Activated CD8-positive, alpha-beta T cell treated with anti-CD3 and anti-CD28 coated beads for 36 hours (primary cell): ENCODE data around the gene MATCAP1. TPM values are rescaled to one million over a fixed set of nuclear protein-coding genes. Genes with fewer than 3 reads are reported as not detected.

ENCODE experiments used
- ATAC-seq: fragments of 200-7000 bp; cut with Tn5 transposase; one replicate; pipeline ENCODE4 v1.10.0; 2021; ENCODE audit warnings: mild to moderate bottlenecking, moderate library complexity
- CTCF ChIA-PET: fragments of 350-600 bp; sonication (Branson Sonifier 250); formaldehyde crosslinking; loops from one replicate; lab custom pipeline; 2021; ENCODE audit warnings: antibody characterized with exemption; lab: Charles Lee
- POLR2A ChIA-PET: fragments of 350-600 bp; sonication (Branson Sonifier 250); formaldehyde crosslinking; loops from one replicate; lab custom pipeline; 2021; ENCODE audit warnings: antibody characterized with exemption; lab: Charles Lee
- DNase-seq: peaks from one replicate; pipeline ENCODE4 v3.0.0-alpha.2; 2020
- H3K27ac Mint-ChIP-seq: one replicate; pipeline ENCODE4 v1.8.0; 2021; ENCODE audit warnings: mild to moderate bottlenecking, mixed read lengths
- H3K27me3 Mint-ChIP-seq: one replicate; pipeline ENCODE4 v1.8.0; 2021; ENCODE audit warnings: mixed read lengths
- H3K36me3 Mint-ChIP-seq: one replicate; pipeline ENCODE4 v1.8.0; 2021; ENCODE audit warnings: low read depth, mixed read lengths
- H3K4me1 Mint-ChIP-seq: one replicate; pipeline ENCODE4 v1.8.0; 2021; ENCODE audit warnings: low read depth, mixed read lengths
- H3K4me3 Mint-ChIP-seq: one replicate; pipeline ENCODE4 v1.8.0; 2021; ENCODE audit warnings: mild to moderate bottlenecking, moderate library complexity, mixed read lengths
- H3K9me3 Mint-ChIP-seq: one replicate; pipeline ENCODE4 v1.8.0; 2021; ENCODE audit warnings: mixed read lengths
- CTCF ChIP-seq: fragments of 200-600 bp; IDR thresholded peaks from one replicate; pipeline ENCODE4 v1.8.0; 2022; ENCODE audit warnings: antibody characterized with exemption, mild to moderate bottlenecking
- intact Hi-C: fragments of 100-400 bp; cut with micrococcal nuclease; formaldehyde crosslinking; loops from one replicate; pipeline ENCODE4 v1.10.0; 2022
- total RNA-seq, 2 experiments: library from RNA; stranded (reverse); gene quantifications; one replicate each; pipeline ENCODE4 v1.2.3, GENCODE V29; 2021

The MATCAP1 gene
- total RNA-seq, 2 experiments from 2014 or later: 49.5 to 49.9 TPM

- CTCF ChIA-PET: no interaction called here
These were observed 20.3 kb upstream of the MATCAP1 start for GRCh38 chr16:67204076-67204475.

GRCh38 chr16:67202956-67203493 lies 19.3 kb upstream of the MATCAP1 start:
- H3K27me3 Mint-ChIP-seq: no peaks in the 10 kb centered on the region
- no peaks in the 10 kb centered on the region for H3K9me3 Mint-ChIP-seq
- ChIA-PET CTCF (no interaction called here), POLR2A (interaction anchor here (1.8 to 2.4 kb wide), 3 partner anchors 9 to 24 kb away, joined by 4 to 10 read pairs (median 7); partner anchors contain the start of gene TMEM208)
- intact Hi-C loops: no loop called here
- no peaks in the 10 kb centered on the region for H3K4me1 Mint-ChIP-seq
- H3K36me3 Mint-ChIP-seq: peaks cover 25% of the 10 kb centered on the region
- no peak for TF ChIP-seq CTCF
- no peak for DNase-seq
- no peak for ATAC-seq
- H3K27ac Mint-ChIP-seq: no peak overlapping the region
- no peak overlapping the region for H3K4me3 Mint-ChIP-seq

More at GRCh38 chr16:67204076-67204475, 20.3 kb upstream of the MATCAP1 start:
- H3K9me3 Mint-ChIP-seq: no peaks in the 10 kb centered on the region
- no peaks in the 10 kb centered on the region for H3K4me1 Mint-ChIP-seq
- POLR2A ChIA-PET: interaction anchor here (1.1 to 1.8 kb wide), 2 partner anchors 8 to 10 kb away, joined by 4 to 7 read pairs; no protein-coding TSS in a partner anchor
- no peak for TF ChIP-seq CTCF
- intact Hi-C loops: no loop called here
- ATAC-seq: no peak
- H3K27ac Mint-ChIP-seq: peak overlapping the region; percentile 52
- peaks cover 19% of the 10 kb centered on the region for H3K36me3 Mint-ChIP-seq
- no peak for DNase-seq
- H3K4me3 Mint-ChIP-seq: no peak overlapping the region
- no peaks in the 10 kb centered on the region for H3K27me3 Mint-ChIP-seq

GRCh38 chr16:67202426-67202825 lies 18.7 kb upstream of the MATCAP1 start:
- ATAC-seq (no peak), DNase-seq (no peak)
- H3K27ac Mint-ChIP-seq: no peak overlapping the region
- no peak overlapping the region for H3K4me3 Mint-ChIP-seq
- peaks cover 29% of the 10 kb centered on the region for H3K36me3 Mint-ChIP-seq
- ChIA-PET POLR2A (interaction anchor here (2.0 to 2.4 kb wide), 2 partner anchors 9 to 25 kb away, joined by 4 to 10 read pairs; partner anchors contain the start of gene TMEM208), CTCF (no interaction called here)
- no peaks in the 10 kb centered on the region for H3K4me1 Mint-ChIP-seq
- H3K9me3 Mint-ChIP-seq: no peaks in the 10 kb centered on the region
- no peaks in the 10 kb centered on the region for H3K27me3 Mint-ChIP-seq
- TF ChIP-seq CTCF: no peak
- intact Hi-C loops: no loop called here

GRCh38 chr16:67201411-67202345 lies 17.9 kb upstream of the MATCAP1 start:
- intact Hi-C loops: no loop called here
- TF ChIP-seq CTCF: no peak
- Mint-ChIP-seq H3K27me3 (no peaks in the 10 kb centered on the region), H3K9me3 (no peaks in the 10 kb centered on the region), H3K4me3 (no peak overlapping the region), H3K36me3 (peaks cover 33% of the 10 kb centered on the region), H3K4me1 (peaks cover 4% of the 10 kb centered on the region), H3K27ac (no peak overlapping the region)
- ATAC-seq (no peak), DNase-seq (no peak)
- POLR2A ChIA-PET: interaction anchor here (2.0 to 2.4 kb wide), 2 partner anchors 10 to 26 kb away, joined by 4 to 10 read pairs; partner anchors contain the start of gene TMEM208
- CTCF ChIA-PET: no interaction called here

- no peak for ATAC-seq
- intact Hi-C loops: no loop called here
- POLR2A ChIA-PET: interaction anchor here (0.6 to 1.3 kb wide), 2 partner anchors 26 to 66 kb away, joined by 3 read pairs; partner anchors contain the start of gene TMEM208
- DNase-seq: no peak
- no peak for TF ChIP-seq CTCF
- CTCF ChIA-PET: no interaction called here
- Mint-ChIP-seq H3K36me3 (peaks cover 41% of the 10 kb centered on the region), H3K27me3 (no peaks in the 10 kb centered on the region), H3K27ac (no peak overlapping the region), H3K9me3 (no peaks in the 10 kb centered on the region), H3K4me3 (no peak overlapping the region), H3K4me1 (peaks cover 16% of the 10 kb centered on the region)
These were observed 16.7 kb upstream of the MATCAP1 start for GRCh38 chr16:67200491-67200890.
